ENCODE results near the gene TSPAN18. TPM values are rescaled to one million over a fixed set of nuclear protein-coding genes. Genes with fewer than 3 reads are reported as not detected.

TSPAN18 gene
- polyA plus RNA-seq, 12 donors, result 37.3 to 67.7 (median 41.7) TPM; not detected in 1

DNA sequence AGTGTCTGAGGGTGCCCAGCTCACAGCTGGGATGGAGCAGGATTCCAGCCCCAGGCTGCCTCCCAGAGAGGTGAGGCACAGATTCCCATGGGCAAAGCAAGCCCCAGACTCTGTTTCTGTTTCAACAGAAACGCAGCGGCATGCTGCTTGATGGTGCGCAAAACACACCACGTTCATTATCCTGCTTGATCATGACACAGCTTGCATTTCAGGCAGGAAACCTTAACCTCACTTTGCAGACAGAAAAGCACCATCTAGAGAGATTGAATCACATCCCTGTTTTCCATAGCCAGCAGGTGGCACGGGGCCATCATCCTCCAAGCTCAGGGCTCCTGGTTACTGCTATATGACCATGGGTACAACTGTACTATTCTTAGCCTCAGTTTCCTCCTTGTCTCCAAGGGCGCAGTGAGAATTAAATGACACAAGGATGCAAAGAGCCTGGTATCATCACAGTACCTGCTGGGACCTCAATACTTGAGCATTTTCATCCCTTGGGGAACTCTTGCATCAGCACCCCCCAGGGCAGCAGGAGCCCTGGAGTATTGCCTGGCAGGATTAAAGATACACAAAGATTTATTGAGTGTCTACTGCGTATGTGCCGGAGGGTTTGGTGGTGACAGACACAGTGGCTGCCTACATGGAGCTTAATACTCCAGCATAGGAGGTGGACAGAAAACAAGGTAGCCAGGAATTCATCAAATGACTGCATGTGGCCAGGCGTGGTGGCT lies 113.9 kb downstream of the TSPAN18 start:
- DNase-seq, result no peak

DNA sequence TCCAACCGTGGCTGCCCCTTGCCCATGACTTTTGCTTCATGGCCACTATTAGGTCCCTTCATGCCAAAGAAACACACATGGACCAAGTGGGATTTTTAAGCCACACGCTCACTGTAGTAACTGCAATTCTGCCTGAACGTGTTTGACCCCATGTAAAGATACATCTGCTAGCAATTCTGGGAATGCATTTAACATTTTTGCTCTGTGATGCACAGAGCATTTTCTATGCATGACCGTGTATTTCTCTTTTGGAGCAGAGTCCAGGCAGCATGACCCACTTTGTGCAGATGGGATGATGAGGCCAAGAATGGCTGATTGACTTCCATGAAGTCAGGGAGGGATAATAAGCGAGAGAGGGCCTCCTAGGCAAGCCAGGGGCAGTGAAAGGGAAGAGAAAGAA lies 115.5 kb downstream of the TSPAN18 start:
- DNase-seq, result peak; percentile 80

DNA sequence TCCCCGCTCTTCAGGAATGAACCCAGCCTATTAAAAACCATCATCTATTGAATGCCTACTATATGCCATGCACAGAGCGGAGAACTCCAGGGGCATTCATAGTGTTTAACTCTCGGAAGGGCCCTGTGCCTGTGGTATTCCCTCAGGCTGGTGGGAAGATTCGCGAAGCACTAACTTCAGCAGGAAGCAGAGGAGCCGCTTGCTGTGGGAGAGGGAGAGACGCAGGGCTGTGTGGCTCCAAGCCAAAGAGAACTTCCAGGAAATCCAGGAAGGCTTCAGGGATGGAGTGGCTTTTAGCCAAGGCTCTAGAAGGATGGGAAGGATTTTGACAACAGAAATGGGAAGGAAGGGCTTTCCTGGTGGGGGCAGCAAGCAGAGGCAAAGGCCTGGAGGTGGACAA lies 120.1 kb downstream of the TSPAN18 start:
- no peak for DNase-seq

DNA sequence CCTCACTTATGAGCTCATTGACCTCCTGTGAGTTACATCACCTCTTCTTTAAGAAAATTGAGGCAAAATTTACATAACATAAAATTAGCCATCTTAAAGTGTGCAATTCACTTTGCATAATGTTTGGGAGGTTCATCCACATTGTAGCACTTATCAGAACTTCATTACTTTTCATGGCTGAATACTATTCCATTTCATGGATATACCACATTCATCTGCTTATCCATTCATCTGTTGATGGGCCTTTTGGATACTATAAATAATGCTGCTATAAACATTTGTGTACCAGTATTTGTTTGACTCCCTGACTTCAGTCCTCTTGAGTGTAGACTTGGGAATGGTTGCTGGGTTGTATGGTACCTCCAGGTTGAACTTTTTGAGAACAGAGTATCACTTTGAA lies 120.6 kb downstream of the TSPAN18 start:
- no peak for DNase-seq

DNA sequence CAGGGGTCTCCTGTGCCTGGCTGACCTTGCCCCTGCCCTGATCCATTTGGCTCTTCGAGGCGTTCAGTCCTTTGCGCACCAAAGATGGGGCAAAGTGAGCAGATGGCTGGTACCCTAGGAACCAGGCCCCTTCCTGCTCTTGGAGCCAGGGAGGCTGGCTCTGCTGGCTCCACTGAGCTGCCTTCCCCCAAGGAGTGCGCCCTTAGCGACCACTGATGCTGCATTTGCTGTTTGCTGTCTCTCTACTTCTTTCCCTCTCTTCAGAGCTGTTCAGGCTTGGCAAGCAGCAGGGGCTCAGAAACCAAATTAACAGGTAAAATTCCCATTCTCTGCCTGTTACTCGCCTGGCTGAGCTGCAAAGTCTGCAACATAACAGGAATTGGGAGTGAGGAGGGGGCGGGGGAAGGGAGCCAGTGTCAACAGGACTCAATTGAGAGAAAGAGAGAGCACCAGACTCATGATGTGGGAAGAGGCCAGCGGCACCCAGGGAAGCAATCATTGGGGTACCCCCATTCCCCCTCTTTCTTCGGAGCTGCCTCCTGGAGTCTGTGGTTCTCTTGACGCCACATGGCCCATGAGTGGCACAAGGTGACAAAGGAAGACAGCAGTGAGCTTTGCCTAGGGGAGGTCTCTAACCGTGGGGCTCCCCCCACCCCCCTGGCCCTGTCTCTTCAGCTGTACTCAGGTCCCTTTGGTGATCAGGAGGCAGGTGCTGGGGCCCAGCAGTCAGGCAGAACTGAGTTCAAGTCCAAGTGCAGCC lies 121.6 kb downstream of the TSPAN18 start:
- DNase-seq, result no peak

DNA sequence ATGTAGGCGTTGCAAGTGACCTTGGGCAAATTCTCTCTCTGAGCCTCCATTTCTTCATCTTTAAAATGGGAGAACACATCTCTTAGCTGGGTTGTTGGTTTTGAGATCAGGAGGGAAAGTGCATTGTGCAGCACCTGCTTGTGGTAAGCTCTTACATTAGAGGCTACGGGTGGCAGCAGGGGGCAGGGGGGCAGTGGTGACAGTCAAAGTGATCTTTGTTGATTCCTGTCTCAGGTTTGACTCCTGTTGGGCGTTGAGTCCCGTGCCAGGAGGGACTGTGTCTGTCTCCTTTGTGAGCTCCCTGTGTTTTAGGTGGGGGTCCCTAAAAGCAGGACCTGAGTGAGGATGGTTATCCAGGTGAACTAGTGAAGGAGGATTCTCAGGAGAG lies 122.2 kb downstream of the TSPAN18 start:
- no peak for DNase-seq

DNA sequence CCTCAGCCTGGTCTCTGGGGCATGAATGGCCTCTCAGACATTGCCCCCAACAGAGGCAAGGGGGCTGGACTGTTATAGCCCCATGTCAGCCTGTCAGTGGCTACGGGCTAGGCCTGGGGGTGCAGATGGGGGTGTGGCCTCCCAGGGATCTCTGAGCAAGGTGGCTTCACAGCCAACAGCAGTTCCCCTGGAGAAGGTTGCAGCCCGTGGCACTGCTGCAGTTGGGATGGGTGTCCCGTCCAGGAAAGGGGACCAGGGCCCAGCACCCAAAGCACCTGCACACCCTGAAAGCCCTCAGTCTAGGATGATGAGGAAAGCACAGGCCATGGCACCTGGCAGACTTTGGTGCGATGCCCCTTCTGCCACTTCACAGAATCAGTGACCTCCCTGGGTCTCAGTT lies 122.7 kb downstream of the TSPAN18 start:
- no peak for DNase-seq

DNA sequence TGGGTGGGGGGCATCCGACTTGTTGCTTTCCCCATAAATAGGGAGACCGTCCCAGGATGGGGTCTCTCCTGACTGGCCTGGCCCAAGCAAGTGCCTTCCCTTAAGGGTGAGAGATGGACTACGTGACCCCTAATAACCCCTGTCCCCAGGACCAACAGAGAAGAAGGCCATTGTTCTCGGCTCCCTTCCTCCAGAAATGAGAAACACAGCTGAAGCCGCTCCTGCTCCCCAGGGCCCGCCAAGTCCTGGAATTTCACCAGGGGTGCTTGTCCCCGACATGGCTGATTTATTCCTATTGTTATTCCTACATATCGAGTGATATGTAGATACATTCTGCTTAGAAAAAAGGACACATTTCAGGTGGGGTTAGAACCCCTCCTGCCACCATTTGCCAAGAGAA lies 123.2 kb downstream of the TSPAN18 start:
- no peak for DNase-seq

DNA sequence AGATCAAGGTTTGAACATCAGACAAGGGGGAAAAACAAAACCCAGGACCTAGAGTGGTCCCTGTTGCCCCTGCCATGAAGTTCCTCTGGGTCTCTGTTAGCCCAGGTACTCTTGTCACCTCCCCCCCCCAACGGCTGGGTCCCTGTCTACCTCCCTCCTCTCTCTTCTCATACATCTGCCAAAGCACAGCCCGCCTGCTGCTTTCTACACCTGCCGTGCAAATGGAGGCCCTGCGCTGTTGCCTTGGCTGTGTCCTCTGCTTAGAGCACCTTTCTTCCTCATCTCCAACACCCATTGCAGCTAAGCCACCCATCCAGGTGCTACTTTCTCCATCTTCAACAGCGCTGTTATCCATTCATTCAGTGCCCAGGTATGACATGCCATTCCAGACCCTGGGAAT lies 124.7 kb downstream of the TSPAN18 start:
- DNase-seq, result no peak

DNA sequence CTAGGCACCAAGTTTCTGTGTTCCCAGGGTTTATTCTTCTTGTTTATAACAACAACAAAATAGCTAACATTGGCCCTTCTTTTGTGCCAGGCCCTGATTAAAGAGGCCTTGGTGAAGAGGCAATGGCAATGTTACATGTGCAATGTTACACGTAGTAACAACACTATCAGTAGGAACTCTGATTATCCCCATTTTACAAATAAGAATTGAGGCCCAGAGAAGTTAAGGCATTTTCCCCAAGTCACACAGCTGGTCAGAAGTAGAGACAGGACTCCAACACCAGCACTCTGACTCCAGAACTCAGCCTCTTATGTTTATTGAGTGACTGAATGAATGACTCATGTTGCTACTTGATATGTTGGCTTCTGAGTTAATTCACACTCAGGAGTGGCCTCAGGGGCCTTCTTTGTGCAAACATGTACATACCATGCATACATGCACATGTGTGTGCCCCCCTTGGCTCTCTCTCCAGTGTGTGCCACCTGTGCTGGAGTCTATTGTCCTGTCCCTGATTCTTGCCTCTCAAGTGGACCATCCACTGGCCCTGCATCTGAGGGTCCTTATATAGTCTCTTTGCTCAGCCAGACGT lies 125.5 kb downstream of the TSPAN18 start:
- no peak for DNase-seq

DNA sequence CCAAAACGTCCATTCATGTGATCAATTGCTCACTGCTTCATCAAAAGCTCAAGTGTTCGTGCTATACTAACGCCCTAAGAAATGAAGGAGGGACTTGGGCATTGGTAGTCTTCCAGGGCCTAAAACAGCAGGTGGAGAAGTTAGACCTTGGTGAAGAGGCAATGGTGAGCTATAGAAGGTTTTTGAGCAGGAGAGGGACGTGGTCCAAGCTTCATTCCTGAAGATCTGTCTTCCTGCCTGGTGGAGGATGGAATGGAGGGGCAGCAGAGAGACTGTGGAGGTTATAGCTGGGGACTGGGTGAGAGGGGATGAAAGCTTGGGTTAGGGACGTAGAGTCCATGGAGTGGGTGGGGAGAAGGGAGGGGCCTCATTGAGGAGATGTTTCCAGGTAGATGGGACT lies 126.2 kb downstream of the TSPAN18 start:
- DNase-seq, result no peak

DNA sequence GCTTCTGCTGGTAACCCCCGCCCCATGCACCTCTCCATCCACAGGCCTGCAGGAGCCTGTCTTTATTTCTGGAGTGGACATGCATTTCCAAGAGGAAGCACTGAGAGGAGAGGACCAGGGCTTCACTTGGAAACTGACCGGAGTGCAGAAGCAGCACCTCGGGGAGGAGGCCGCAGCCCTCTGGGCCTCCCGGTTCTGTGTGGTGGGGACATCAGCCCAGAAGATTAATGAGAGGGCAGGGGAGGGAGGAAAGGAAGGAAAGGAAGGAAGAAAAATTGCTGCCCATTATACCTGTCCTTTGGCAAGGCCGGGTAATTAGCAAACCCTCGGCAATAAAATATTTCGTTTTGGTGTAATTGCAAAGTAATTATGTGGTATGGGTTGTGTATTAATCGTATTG lies 126.9 kb downstream of the TSPAN18 start:
- no peak for DNase-seq

DNA sequence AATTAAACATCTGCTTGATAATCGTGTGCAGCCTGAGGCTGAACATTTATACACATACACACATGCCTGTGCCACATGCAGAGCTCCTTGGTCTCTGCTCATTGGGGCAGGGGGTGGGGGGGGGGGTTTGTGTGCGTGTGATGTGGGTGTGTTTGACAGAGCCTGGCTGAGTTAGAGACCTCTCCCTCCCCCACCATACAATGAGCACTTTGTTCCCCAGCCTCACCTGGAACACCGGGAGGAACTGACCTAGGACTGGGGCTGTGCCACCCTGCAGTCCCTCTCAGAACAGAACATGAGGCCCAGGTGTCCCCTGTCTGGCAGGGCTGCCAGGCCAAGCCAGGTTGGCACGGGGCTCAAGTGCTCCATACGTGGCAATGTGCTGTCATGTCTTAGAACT lies 127.3 kb downstream of the TSPAN18 start:
- DNase-seq, result no peak

DNA sequence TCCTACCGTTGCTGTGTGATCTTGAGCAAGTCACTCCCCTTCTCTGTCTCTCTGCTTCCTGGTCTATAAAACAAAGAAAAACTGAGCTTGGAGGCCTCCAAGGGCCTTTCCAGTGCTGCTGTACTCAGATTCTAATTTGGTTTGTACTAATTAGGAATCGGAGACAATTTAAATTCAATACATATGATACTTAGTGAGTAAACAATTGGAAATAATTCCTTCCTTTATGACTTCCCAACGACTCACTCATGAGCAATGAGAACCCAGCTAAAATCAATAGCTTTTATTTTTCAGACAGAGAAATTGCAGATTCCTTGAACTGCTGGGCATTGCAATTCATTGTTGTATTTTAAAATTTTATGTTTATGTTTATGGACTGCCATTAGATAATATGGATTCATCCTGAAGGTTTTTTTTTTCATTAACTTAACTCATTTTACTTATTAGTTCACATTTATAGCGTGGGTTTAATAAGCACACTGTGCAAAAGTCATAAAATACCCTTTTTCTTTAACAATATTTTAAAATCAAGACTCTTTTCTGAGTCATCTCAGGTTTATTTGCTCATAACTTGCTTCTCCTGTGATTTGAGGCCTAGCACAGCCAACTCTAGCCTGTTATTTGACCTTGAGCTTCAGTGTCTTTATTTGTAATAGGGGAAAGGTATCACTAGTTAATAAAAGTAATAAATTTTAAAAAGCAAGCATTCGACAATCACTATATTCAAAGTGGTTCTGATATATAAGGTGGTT lies 128.2 kb downstream of the TSPAN18 start:
- no peak for DNase-seq

DNA sequence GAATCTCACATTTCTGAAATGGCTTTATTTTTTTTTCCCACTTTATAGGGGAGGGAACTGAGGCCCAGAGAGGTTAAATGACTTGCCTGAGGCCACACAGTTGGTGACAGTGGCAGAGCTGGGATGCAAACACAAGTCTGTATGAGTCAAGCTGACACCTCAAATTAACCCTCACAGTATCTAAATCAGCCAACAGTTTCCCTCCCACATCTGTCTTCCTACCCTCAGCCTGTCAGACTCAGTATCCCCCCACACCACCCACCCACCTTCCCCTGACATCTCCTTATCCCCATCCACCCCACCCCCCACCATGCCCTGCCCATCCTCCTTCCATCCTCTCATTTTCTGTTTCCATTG lies 128.7 kb downstream of the TSPAN18 start:
- DNase-seq, result no peak

DNA sequence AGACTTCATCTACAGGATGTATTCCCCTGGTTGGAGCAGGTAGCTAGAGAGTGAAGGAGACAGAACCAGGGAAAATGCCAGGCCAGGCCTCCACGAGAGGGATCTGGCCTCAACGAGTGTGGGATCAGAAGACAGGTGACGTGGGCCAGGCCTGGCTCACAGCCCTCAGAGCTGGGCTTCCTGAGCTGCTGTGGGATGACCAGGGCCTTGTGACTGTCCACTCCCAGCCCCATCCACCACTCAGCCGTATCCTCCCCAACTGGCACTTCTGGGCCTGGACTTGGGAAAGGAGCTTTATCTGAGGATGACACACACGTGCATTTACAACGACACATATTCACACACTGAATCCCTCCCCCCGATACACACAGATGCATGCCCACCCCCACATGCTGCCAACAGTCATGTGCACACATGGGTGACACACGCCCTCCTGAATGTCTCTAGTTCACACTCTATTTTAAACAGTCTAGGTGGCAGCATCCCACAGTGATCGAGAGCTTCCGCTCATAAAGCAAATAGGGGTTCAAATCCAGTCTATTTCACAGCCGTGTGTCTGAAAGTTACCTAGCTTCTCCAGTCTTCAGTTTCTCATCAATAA lies 130.8 kb downstream of the TSPAN18 start:
- DNase-seq, result no peak

DNA sequence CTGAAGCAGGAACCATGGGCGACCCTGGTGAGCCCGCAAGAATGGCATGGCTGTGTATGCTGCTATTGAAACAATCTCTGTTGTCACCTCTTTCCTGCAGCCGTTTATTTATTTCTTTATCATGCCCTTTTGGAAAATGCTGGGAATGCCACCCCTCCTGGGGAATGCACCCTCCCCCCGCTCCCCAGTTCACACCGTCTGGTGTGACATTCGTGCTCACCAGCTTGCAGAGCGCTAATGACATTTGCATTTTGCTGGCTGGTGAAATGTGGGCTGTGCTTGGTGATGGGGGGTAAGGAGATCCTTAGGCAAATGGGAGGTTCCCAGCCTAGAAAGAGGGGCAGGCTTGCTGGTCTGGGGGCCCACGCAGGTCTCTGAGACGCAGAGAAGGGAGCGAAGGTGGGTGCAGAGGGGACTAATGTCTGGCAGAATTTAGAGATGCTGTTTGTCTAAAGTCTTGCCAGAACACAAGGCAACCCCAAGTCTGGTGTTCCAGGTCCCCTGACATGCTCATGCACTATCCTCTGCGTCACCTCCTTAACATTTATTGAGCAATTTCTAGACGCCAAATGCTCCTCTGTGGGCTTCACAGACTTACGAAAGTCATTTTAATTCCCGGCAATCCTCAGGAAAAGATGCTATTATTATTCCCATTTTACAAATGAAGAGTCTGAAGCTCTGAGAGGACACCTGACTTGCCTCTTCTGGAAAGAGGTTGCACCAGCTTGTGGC lies 132.2 kb downstream of the TSPAN18 start:
- DNase-seq, result no peak

DNA sequence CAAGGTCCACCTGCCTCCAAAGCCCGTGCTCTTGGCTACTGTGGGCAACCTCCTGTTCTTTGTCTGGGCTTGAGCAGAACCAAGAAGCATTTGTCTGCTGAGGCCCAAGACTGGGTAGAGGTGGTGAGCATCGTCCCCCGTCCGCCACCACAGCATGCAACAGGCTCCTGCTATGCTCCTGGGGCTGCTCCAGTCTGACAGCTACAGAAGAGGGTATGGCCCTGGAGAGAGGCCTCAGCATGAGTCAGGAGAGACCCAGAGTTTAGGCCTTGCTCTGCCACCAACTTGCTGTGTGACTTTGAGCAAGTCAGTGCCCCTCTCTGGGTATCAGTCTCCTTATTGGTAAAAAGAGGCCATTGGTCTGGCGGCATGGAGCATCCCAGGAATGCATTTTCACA lies 132.8 kb downstream of the TSPAN18 start:
- DNase-seq, result no peak

DNA sequence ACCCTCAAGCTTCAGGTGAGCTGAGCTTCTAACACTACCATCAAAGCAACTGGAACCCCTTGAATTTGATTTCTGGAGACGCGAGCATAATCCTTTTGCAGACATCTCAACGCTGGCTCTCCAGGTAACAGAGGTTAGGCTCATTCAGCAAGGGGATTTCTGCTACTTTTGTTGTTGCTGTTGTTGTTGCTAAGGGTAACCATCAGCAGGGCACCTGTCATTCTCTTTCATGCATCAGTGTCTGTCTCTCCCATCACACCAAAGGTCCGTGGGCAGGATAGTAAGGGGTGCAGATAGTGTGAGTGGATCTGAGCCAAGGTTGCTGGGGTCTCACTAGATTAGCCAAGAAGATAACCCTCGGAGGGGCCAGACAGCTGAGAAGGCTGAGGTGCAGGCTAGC lies 133.6 kb downstream of the TSPAN18 start:
- DNase-seq, result no peak

DNA sequence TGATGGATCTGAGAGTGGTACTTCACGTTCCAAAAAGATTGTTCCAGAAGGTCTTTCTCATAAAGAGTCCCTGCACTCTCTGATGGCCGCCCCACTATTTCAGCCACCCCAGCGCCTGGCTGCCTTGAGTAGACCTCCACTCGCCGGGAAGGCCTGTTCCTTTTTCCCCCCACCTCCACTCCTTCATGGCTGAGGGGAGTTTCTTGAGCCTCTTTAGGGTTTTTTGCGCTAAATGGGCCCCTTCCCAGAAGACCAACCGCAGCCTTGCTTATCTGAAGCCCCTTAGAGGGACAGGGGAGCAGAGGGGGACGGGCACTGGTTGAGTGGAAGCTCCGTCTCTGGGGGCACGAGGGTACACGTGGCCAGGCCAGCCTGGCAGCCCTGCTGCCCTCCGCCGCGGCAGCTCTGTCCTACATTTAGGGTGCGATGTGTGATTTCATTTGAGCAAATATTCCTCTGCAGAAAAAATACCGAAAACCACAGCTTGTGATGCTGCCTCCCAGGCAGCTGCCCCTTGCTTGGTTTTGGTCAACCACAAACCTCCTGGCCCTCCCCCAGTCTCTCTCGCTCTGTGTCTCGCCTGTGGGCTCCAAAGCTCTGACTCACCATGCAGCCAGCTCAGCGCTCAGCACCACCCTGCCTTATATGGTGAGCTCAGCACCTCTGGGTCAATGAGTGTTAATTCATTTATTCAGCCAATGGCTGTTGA lies 135.2 kb downstream of the TSPAN18 start:
- no peak for DNase-seq

All from muscle of arm (tissue), 12 donors.